Epithelial cell of proximal tubule (primary cell): ENCODE data around the gene KRT72. TPM values are rescaled to one million over a fixed set of nuclear protein-coding genes. Genes with fewer than 3 reads are reported as not detected.

Experiments used
- DNase-seq: peaks from one replicate; pipeline ENCODE4 v3.0.0-alpha.2; 2011; ENCODE audit warnings: low read depth
- H3K4me3 ChIP-seq: 2 replicates; pipeline ENCODE4 v1.5.1; 2011; ENCODE audit warnings: low read depth, mild to moderate bottlenecking, low read length
- total RNA-seq: library from RNA; depleted of rRNA; stranded (reverse); fragments of >200 nt; gene quantifications from 2 replicates; pipeline ENCODE4 v1.2.3, GENCODE V29; 2015
- TF ChIP-seq, protein P1 (sequence below): conservative IDR thresholded peaks from 2 replicates; pipeline ENCODE4 v1.5.1; 2012; ENCODE audit warnings: low read depth, mild to moderate bottlenecking, low read length

Gene KRT72
- total RNA-seq, 1 donor from 2014 or later = not detected

DNA sequence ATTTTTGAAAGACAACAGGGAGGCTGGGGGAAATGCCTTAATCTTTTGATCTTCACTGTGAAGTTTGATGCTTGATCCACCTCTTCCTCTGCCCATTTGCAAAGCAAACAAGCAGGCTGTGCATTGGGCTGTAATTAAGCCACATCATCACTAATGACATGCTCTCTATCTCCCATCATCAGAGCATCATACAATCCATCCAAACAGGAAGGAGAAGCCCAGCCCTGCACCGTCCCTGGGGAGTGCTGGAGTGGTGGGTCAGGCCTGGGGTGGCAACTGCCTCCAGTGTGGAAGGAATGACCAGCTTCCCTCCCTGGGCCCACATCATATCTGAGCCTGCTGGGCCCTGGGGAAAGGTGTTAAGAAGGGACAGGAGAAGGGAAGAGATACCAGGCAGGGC lies 20.8 kb downstream of the KRT72 start:
- no peak for DNase-seq
- H3K4me3 ChIP-seq = no peak overlapping the region

DNA sequence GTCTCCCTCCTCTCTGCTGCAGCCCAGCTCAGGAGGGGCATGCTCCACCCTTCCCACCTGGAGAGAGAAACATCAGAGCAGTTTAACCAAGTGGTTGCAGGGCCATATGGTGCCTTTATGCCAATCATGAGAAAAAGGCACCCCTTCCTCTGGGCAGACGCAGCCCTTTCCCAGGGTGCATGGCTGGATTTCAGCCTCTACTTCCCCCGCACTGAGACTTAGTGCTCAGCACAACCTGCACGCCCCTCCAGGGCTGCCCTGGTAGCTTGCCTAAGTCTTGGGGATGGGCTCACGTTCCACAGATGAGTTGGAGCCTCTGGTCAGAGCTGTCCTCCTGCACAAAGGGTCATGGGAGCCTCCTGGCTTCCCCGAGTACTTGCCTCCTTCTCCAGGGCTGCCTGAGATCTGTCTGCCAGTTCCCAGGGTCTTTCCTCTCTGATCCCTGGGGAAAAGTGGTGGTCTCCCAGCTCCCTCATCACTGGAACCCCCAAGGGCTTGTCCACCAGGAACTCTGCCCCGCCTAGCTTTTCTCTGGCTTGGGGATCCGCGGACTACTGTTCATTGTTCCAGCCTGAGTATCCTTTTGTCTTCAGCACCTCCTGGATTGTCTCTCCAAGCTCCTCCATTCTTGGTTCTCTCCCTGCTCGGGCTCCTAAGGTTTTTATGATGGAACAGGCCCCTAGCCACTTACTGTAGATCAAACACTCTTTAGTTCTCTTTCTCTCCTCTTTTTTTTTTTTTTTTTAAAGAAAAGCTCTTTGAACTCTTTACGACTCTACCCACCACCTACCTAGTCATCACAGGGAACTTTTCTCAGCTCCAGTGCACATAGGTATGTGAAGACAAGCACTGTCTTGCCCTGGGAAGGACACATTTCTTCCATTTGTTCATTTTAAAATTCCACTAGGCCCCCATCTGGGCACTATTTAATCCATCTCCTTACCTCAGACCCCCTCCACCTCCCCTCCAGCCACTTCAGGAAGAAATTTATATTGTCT lies 21.5 kb downstream of the KRT72 start:
- TF ChIP-seq, protein P1, sequence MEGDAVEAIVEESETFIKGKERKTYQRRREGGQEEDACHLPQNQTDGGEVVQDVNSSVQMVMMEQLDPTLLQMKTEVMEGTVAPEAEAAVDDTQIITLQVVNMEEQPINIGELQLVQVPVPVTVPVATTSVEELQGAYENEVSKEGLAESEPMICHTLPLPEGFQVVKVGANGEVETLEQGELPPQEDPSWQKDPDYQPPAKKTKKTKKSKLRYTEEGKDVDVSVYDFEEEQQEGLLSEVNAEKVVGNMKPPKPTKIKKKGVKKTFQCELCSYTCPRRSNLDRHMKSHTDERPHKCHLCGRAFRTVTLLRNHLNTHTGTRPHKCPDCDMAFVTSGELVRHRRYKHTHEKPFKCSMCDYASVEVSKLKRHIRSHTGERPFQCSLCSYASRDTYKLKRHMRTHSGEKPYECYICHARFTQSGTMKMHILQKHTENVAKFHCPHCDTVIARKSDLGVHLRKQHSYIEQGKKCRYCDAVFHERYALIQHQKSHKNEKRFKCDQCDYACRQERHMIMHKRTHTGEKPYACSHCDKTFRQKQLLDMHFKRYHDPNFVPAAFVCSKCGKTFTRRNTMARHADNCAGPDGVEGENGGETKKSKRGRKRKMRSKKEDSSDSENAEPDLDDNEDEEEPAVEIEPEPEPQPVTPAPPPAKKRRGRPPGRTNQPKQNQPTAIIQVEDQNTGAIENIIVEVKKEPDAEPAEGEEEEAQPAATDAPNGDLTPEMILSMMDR = no peak
- H3K4me3 ChIP-seq = no peak overlapping the region
- no peak for DNase-seq

More for the DNA sequence above, 20.8 kb downstream of the KRT72 start:
- TF ChIP-seq, protein P1 = no peak

DNA sequence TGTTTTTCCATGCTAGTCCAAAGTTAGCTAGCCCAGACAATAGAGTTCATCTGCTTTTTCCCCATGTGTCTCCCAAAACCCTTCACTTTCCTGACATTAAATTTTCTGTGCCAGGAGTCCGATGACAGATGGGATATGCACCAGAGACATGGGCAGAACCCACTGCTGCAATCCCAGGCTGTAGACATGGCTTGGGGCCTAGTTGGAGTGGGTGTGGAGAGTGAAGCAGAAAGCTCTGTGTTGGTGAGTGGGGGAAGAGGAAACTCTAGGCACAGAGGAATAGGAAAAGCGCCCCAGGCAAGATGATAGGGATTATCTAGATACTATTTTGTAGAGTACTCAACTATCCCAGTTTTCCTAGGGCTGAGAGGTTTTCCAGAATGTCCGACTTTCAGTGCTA lies 22.8 kb downstream of the KRT72 start:
- no peak for DNase-seq
- no peak overlapping the region for H3K4me3 ChIP-seq

DNA sequence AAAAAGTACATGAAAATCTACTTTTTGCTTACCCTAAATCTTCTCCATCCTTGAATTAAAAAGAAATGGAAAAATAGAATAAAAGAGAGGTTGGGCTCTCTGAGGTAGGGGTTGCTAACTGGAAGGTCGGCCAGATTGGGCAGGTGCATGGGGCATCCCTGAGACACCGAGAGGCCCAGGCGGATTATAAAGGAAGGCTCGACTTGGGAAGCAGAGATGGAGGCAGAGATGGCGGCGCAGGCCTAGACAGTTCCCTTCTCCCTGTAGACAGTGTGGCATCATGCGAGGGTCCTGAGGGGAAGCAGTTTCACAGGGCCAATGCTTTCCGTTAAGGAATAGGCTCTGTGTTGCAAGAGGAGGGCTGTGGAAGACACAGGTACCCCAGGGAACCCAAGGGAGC lies 23.9 kb downstream of the KRT72 start:
- no peak overlapping the region for H3K4me3 ChIP-seq
- no peak for DNase-seq
- TF ChIP-seq, protein P1 = no peak

More for the DNA sequence above, 22.8 kb downstream of the KRT72 start:
- TF ChIP-seq, protein P1 = no peak

DNA sequence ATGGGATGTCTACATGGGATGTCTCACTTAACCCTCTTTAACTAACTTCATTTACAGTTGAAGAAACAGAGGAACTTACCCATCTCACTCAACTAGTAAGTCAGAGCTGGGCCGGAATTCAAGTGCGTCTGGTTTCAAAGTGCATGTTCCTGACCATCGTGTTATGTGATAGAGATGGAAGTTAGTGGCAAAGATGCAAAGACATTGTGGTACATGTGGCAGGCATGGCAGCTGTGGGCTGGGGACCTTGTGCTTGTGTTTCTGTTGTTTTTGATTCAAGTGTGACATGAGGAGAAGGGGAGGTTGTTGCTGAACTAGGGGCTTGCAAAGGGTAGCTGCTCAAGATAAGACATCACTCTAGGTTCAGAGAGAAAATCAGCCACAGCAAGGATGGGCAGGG lies 25.3 kb downstream of the KRT72 start:
- TF ChIP-seq, protein P1 = no peak
- no peak overlapping the region for H3K4me3 ChIP-seq
- no peak for DNase-seq

DNA sequence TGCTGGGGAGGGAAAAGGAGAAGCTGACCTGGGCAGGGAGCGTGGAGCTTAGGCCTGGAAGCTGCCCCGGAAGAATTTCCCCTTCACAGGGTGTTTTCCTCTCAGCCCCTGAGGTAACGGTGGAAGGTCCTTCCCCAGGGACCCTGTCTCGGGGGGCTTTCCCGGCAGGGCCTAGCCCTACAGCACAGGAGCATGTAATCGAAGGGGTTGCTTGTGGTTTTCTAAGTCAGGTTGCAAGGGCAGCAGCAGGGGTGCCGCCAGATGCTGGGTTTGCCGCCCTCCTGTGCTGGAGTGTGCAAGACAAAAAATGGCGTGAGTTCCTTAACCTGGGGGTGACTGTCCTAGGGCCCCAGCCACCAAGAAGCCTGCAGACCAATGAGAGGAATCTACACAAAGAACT lies 26.0 kb downstream of the KRT72 start:
- DNase-seq = no peak
- TF ChIP-seq, protein P1 = no peak
- H3K4me3 ChIP-seq = no peak overlapping the region
